ENCODE results near the gene DCP1A.

Gene DCP1A

GRCh38 chr3:53242155-53242554 is 105.2 kb downstream of the DCP1A start:
- Histone ChIP-seq H3K27ac (replicated peaks) (peak overlapping the region; percentile 88), H3K4me3 (replicated peaks; ENCODE audit: insufficient read depth, low read length) (no peak overlapping the region), H3K27me3 (ENCODE audit: insufficient read depth, poor library complexity, severe bottlenecking) (no peaks in the 10 kb centered on the region)
- TF ChIP-seq POLR2AphosphoS5 (IDR thresholded peaks at IDR 0.05; ENCODE audit: low read depth) (0 out of 2 replicates have a peak, but pooled peaks have one; percentile 4), SPI1 (IDR thresholded peaks at IDR 0.05; ENCODE audit: borderline replicate concordance, low read depth) (no peak)
- DNase-seq (ENCODE audit: low read depth in 1 of 2, low spot score in 1 of 2), result no peak

GRCh38 chr3:53240989-53241972 is 106.1 kb downstream of the DCP1A start:
- H3K4me3 ChIP-seq (replicated peaks; ENCODE audit: insufficient read depth, low read length), result no peak overlapping the region
- no peaks in the 10 kb centered on the region for H3K27me3 ChIP-seq (ENCODE audit: insufficient read depth, poor library complexity, severe bottlenecking)
- no peak for DNase-seq (ENCODE audit: low read depth in 1 of 2, low spot score in 1 of 2)
- TF ChIP-seq SPI1 (IDR thresholded peaks at IDR 0.05; ENCODE audit: borderline replicate concordance, low read depth), result no peak
- TF ChIP-seq GABPA (IDR thresholded peaks at IDR 0.05; ENCODE audit: low read depth), result no peak
- no peak for TF ChIP-seq REST (IDR thresholded peaks at IDR 0.05; ENCODE audit: insufficient replicate concordance, low read depth)
- no peak for TF ChIP-seq CTCF (IDR thresholded peaks at IDR 0.05; ENCODE audit: insufficient read depth, low read length)
- no peak for TF ChIP-seq POLR2AphosphoS5 (IDR thresholded peaks at IDR 0.05; ENCODE audit: low read depth)
- H3K27ac ChIP-seq (replicated peaks), result peak overlapping the region; percentile 88

GRCh38 chr3:53239800-53240199 is 107.5 kb downstream of the DCP1A start:
- DNase-seq (ENCODE audit: low read depth in 1 of 2, low spot score in 1 of 2), result peak in 1 of 2 experiments; percentile 79
- Histone ChIP-seq H3K4me3 (replicated peaks; ENCODE audit: insufficient read depth, low read length) (no peak overlapping the region), H3K27me3 (ENCODE audit: insufficient read depth, poor library complexity, severe bottlenecking) (no peaks in the 10 kb centered on the region), H3K27ac (replicated peaks) (peak overlapping the region; percentile 88)
- peak; percentile 29; the same call in 1 of the 2 replicates for TF ChIP-seq POLR2AphosphoS5 (IDR thresholded peaks at IDR 0.05; ENCODE audit: low read depth)
- TF ChIP-seq CTCF (IDR thresholded peaks at IDR 0.05; ENCODE audit: insufficient read depth, low read length), result no peak
- peak; percentile 66 for TF ChIP-seq SPI1 (IDR thresholded peaks at IDR 0.05; ENCODE audit: borderline replicate concordance, low read depth)

- peak overlapping the region; percentile 88 for H3K27ac ChIP-seq (replicated peaks)
- no peak overlapping the region for H3K4me3 ChIP-seq (replicated peaks; ENCODE audit: insufficient read depth, low read length)
- no peak for DNase-seq (ENCODE audit: low read depth in 1 of 2, low spot score in 1 of 2)
- no peaks in the 10 kb centered on the region for H3K27me3 ChIP-seq (ENCODE audit: insufficient read depth, poor library complexity, severe bottlenecking)
- TF ChIP-seq SPI1 (IDR thresholded peaks at IDR 0.05; ENCODE audit: borderline replicate concordance, low read depth) (no peak), POLR2AphosphoS5 (IDR thresholded peaks at IDR 0.05; ENCODE audit: low read depth) (no peak), CTCF (IDR thresholded peaks at IDR 0.05; ENCODE audit: insufficient read depth, low read length) (no peak), GABPA (IDR thresholded peaks at IDR 0.05; ENCODE audit: low read depth) (no peak), REST (IDR thresholded peaks at IDR 0.05; ENCODE audit: insufficient replicate concordance, low read depth) (no peak)
These were observed 108.5 kb downstream of the DCP1A start for GRCh38 chr3:53238886-53239285.
